ENCODE data around the gene FAM135A. TPM values are rescaled to one million over a fixed set of nuclear protein-coding genes. Genes with fewer than 3 reads are reported as not detected.
"Not testable (repeated sequence)": the region's sequence is repeated elsewhere in the genome, so short reads cannot be mapped to it uniquely, and the experiment has no call there.

The FAM135A gene
- total and polyA plus RNA-seq, 8 donors = 7.5 to 14.4 (median 8.4) TPM

GRCh38 chr6:70549327-70549726 lies 136.0 kb downstream of the FAM135A start:
- ATAC-seq (no peak), FAIRE-seq (no peak), DNase-seq (no peak)
- Histone ChIP-seq H3K4me3 (no peak overlapping the region), H3K9me3 (no peaks in the 10 kb centered on the region), H3K4me1 (no peaks in the 10 kb centered on the region), H3K36me3 (no peaks in the 10 kb centered on the region), H3K27ac (no peak overlapping the region), H3K27me3 (no peaks in the 10 kb centered on the region)
- intact Hi-C loops (cut with DNase I) = no loop called here
- TF ChIP-seq CTCF (IDR thresholded peaks at IDR 0.05) = no peak

DNA sequence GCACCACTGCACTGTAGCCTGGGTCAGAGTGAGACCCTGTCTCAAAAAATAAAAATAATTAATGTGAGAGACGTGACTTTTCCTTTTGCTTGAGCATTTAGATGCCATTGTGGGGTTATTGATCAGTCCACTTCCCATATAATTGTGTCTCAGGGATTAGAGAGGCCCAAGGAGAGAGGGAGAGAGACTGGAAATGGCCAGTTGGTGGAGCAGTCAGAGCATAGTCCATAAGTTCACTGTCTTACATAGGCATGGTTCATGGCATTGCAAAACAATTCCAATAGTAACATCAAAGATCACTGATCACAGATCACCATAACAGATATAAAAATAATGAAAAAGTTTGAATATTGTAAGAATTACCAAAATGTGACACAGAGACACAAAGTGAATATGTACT lies 138.3 kb downstream of the FAM135A start:
- DNase-seq (no peak), FAIRE-seq (no peak), ATAC-seq (no peak)
- no peak for TF ChIP-seq CTCF (IDR thresholded peaks at IDR 0.05)
- no peaks in the 10 kb centered on the region for H3K9me3 ChIP-seq
- no peaks in the 10 kb centered on the region for H3K27me3 ChIP-seq
- intact Hi-C loops (cut with DNase I) = loop anchor here in 1 of 3 donors (10.0 kb wide), 1 partner anchor 143 kb away; no protein-coding TSS in a partner anchor
- no peak overlapping the region for H3K4me3 ChIP-seq
- H3K36me3 ChIP-seq = no peaks in the 10 kb centered on the region
- WGBS, 2 donors = 62 to 75% methylated on average over 1 of the region's 1 CpG
- H3K4me1 ChIP-seq = no peaks in the 10 kb centered on the region
- no peak overlapping the region for H3K27ac ChIP-seq

GRCh38 chr6:70552286-70552940 lies 139.1 kb downstream of the FAM135A start:
- not testable (repeated sequence) for FAIRE-seq, H3K9me3 ChIP-seq, H3K36me3 ChIP-seq, ATAC-seq, DNase-seq, H3K27ac ChIP-seq, H3K4me3 ChIP-seq, H3K4me1 ChIP-seq, H3K27me3 ChIP-seq
- intact Hi-C loops (cut with DNase I) = loop anchor here in 1 of 3 donors (10.0 kb wide), 1 partner anchor 142 kb away; no protein-coding TSS in a partner anchor
- WGBS, 2 donors = 92% methylated on average over 13 of the region's 13 CpGs

DNA sequence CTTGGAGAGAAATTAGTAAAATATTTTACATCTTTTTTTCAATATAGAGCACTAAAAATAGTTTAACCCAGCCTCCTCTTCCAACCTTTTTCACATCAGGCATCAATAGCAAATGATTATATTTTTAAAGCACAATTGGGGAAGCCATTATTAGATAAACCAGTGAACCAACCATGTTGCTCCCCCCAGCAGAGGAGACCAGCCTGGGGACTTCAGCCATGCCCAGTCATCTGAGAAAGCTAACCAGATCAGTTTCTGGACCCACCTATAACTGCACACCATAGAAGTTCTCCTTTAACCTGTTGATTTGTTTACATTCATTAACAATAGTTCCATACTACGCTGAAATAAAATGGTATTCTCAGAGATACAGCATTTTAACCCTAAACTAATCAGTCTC lies 139.7 kb downstream of the FAM135A start:
- H3K36me3 ChIP-seq = no peaks in the 10 kb centered on the region
- H3K4me3 ChIP-seq = no peak overlapping the region
- DNase-seq (no peak), ATAC-seq (no peak), FAIRE-seq (no peak)
- H3K27ac ChIP-seq = no peak overlapping the region
- no peaks in the 10 kb centered on the region for H3K9me3 ChIP-seq
- WGBS, 2 donors = 79 to 81% methylated on average over 1 of the region's 1 CpG
- intact Hi-C loops (cut with DNase I) = loop anchor here in 1 of 3 donors (10.0 kb wide), 1 partner anchor 142 kb away; no protein-coding TSS in a partner anchor
- no peaks in the 10 kb centered on the region for H3K27me3 ChIP-seq
- TF ChIP-seq CTCF (IDR thresholded peaks at IDR 0.05) = no peak
- H3K4me1 ChIP-seq = no peaks in the 10 kb centered on the region

DNA sequence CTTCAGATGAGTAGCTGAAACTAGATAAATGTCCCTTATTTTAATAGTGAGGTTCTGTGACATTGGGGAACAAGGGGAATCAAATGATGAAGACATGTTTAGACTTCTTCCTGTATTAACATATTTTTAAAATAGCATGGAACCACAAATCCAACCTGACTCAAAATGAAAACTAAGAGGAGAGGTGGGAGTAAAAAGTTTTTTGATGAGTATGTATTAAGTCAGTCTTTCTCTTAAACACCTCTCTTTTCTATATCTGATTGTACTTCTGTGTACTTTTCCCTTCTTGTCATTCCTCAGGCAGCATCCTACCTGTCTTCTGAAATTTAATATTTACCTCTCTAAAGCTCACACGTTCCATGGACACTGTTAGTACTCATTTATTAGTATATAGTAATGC lies 144.7 kb downstream of the FAM135A start:
- H3K36me3 ChIP-seq = no peaks in the 10 kb centered on the region
- ATAC-seq (no peak), DNase-seq (no peak), FAIRE-seq (no peak)
- H3K4me1 ChIP-seq = no peaks in the 10 kb centered on the region
- no peaks in the 10 kb centered on the region for H3K9me3 ChIP-seq
- H3K4me3 ChIP-seq = no peak overlapping the region
- intact Hi-C loops (cut with DNase I) = loop anchor here in 1 of 3 donors (10.0 kb wide), 1 partner anchor 137 kb away; no protein-coding TSS in a partner anchor
- TF ChIP-seq CTCF (IDR thresholded peaks at IDR 0.05) = no peak
- H3K27ac ChIP-seq = no peak overlapping the region
- WGBS, 2 donors = 86 to 91% methylated on average over 1 of the region's 1 CpG
- no peaks in the 10 kb centered on the region for H3K27me3 ChIP-seq

DNA sequence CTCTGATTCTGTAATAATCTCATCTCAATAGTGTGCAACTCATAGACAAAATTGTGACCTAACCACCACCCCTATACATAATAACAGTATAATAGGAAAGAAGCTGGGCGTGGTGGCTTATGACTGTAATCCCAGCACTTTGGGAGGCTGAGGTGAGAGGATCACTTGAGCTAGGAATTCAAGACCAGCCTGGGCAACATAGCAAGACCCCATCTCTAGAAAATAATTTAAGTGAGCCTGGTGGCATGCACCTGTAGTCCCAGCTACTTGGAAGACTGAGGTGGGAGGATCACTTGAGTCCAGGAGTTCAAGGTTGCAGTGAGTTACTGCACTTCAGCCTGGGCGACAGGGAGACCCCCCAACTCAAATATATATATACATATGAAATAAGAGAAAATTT lies 149.1 kb downstream of the FAM135A start:
- intact Hi-C loops (cut with DNase I); DNase-seq; ATAC-seq; H3K4me1 ChIP-seq; H3K27ac ChIP-seq; H3K4me3 ChIP-seq; H3K36me3 ChIP-seq; H3K27me3 ChIP-seq; FAIRE-seq; H3K9me3 ChIP-seq: not testable (repeated sequence)
- WGBS, 2 donors = 73 to 74% methylated on average over 2 of the region's 2 CpGs
